Measurements from ENCODE around the gene SMIM35.

- TF ChIP-seq CTCF (IDR thresholded peaks at IDR 0.05) (no peak), POLR2A (IDR thresholded peaks at IDR 0.05) (no peak), POLR2AphosphoS5 (IDR thresholded peaks at IDR 0.05) (no peak), EP300 (IDR thresholded peaks at IDR 0.05; ENCODE audit: low read depth) (no peak)
These were observed 88.8 kb downstream of the SMIM35 start for GRCh38 chr11:117997823-117998579.

Measured in transverse colon (tissue), 4 donors.